Liver (tissue), 9 donors: ENCODE measurements around the gene HSD17B12. TPM values are rescaled to one million over a fixed set of nuclear protein-coding genes. Genes with fewer than 3 reads are reported as not detected.

ENCODE experiments used
- DNase-seq: peaks from one replicate; pipeline ENCODE4 v3.0.0-alpha.2; 2017; ENCODE audit warnings: low spot score
- H3K27ac ChIP-seq, 2 donors: one replicate each; pipeline ENCODE4 v1.7.0; 2013; ENCODE audit warnings: inconsistent platforms in 2 of 2, low read length in 2 of 2, control low read depth in 1 of 2, low read depth in 1 of 2, mild to moderate bottlenecking in 1 of 2
- H3K27me3 ChIP-seq, 4 donors: one replicate each; pipeline versions ENCODE4 v1.6.1 to v1.7.0; 2013; ENCODE audit warnings: low read length in 3 of 4, inconsistent platforms in 1 of 4, mild to moderate bottlenecking in 1 of 4, moderate library complexity in 1 of 4; ENCODE audit not compliant: control insufficient read depth in 4 of 4, insufficient read depth in 4 of 4
- H3K36me3 ChIP-seq, 4 donors: one replicate each; pipeline versions ENCODE4 v1.6.1 to v1.7.0; 2013; ENCODE audit warnings: low read length in 3 of 4, mild to moderate bottlenecking in 3 of 4, low read depth in 1 of 4, moderate library complexity in 1 of 4; ENCODE audit not compliant: control insufficient read depth in 4 of 4, insufficient read depth in 3 of 4
- H3K4me1 ChIP-seq, 4 donors: one replicate each; pipeline versions ENCODE4 v1.6.1 to v1.7.0; 2013; ENCODE audit warnings: low read length in 3 of 4, mild to moderate bottlenecking in 3 of 4, moderate library complexity in 1 of 4; ENCODE audit not compliant: control insufficient read depth in 4 of 4, insufficient read depth in 4 of 4
- H3K4me3 ChIP-seq, 3 donors: one replicate each; pipeline versions ENCODE4 v1.6.1 to v1.7.0; 2013; ENCODE audit warnings: low read length in 3 of 3, control low read depth in 1 of 3, low read depth in 1 of 3, mild to moderate bottlenecking in 1 of 3
- H3K9ac ChIP-seq, 2 donors: one replicate each; pipeline ENCODE4 v1.7.0; 2013; ENCODE audit warnings: low read length in 2 of 2, mild to moderate bottlenecking in 2 of 2, moderate library complexity in 2 of 2, control low read depth in 1 of 2, low read depth in 1 of 2
- H3K9me3 ChIP-seq, 4 donors: one replicate each; pipeline versions ENCODE4 v1.6.1 to v1.7.0; 2013; ENCODE audit warnings: low read length in 3 of 4; ENCODE audit not compliant: control insufficient read depth in 4 of 4
- ATF3 ChIP-seq: IDR thresholded peaks from 2 replicates; pipeline ENCODE4 v1.6.1; 2016; ENCODE audit warnings: antibody characterized with exemption
- CTCF ChIP-seq: fragments of 150-350 bp; IDR thresholded peaks from 2 replicates; pipeline ENCODE4 v1.5.1; 2017; ENCODE audit warnings: improper control_type of control experiment, low read depth, low read length; ENCODE audit not compliant: missing input control
- EGR1 ChIP-seq, 2 donors: IDR thresholded peaks; 2 replicates each; pipeline ENCODE4 v1.6.1; 2016 to 2018; ENCODE audit warnings: antibody characterized with exemption in 2 of 2, low read depth in 2 of 2
- FOXA1 ChIP-seq: IDR thresholded peaks from 2 replicates; pipeline ENCODE4 v1.6.1; 2016; ENCODE audit warnings: antibody characterized with exemption
- FOXA2 ChIP-seq: IDR thresholded peaks from 2 replicates; pipeline ENCODE4 v1.6.1; 2016; ENCODE audit warnings: antibody characterized with exemption
- GABPA ChIP-seq, 2 donors: IDR thresholded peaks in 1 of 2; conservative IDR thresholded peaks in 1 of 2; 2 replicates each; pipeline ENCODE4 v1.6.1; 2016; ENCODE audit warnings: antibody characterized with exemption in 2 of 2, mild to moderate bottlenecking in 1 of 2, moderate library complexity in 1 of 2
- HNF4A ChIP-seq, 2 donors: conservative IDR thresholded peaks; 2 replicates each; pipeline ENCODE4 v1.6.1; 2016; ENCODE audit warnings: antibody characterized with exemption in 2 of 2, mild to moderate bottlenecking in 2 of 2
- HNF4G ChIP-seq: IDR thresholded peaks from 2 replicates; pipeline ENCODE4 v1.6.1; 2016; ENCODE audit warnings: antibody characterized with exemption
- JUND ChIP-seq, 2 donors: IDR thresholded peaks; 2 replicates each; pipeline ENCODE4 v1.6.1; 2016; ENCODE audit warnings: antibody characterized with exemption in 2 of 2
- MAX ChIP-seq: IDR thresholded peaks from 2 replicates; pipeline ENCODE4 v1.6.1; 2016; ENCODE audit warnings: antibody characterized with exemption
- NR2F2 ChIP-seq: IDR thresholded peaks from 2 replicates; pipeline ENCODE4 v1.6.1; 2016; ENCODE audit warnings: antibody characterized with exemption
- RAD21 ChIP-seq, 2 donors: IDR thresholded peaks; 2 replicates each; pipeline ENCODE4 v1.6.1; 2016; ENCODE audit warnings: antibody characterized with exemption in 2 of 2, mild to moderate bottlenecking in 2 of 2
- REST ChIP-seq: IDR thresholded peaks from 2 replicates; pipeline ENCODE4 v1.6.1; 2016; ENCODE audit warnings: antibody characterized with exemption, mild to moderate bottlenecking
- RXRA ChIP-seq, 2 donors: IDR thresholded peaks; 2 replicates each; pipeline ENCODE4 v1.6.1; 2017 to 2018; ENCODE audit warnings: antibody characterized with exemption in 2 of 2, mild to moderate bottlenecking in 1 of 2
- SP1 ChIP-seq: IDR thresholded peaks from 2 replicates; pipeline ENCODE4 v1.6.1; 2018; ENCODE audit warnings: antibody characterized with exemption, mild to moderate bottlenecking
- TAF1 ChIP-seq: conservative IDR thresholded peaks from 2 replicates; pipeline ENCODE4 v1.6.1; 2016; ENCODE audit warnings: antibody characterized with exemption, mild to moderate bottlenecking
- YY1 ChIP-seq: IDR thresholded peaks from 2 replicates; pipeline ENCODE4 v1.6.1; 2016; ENCODE audit warnings: antibody characterized with exemption, mild to moderate bottlenecking
- ZBTB33 ChIP-seq: IDR thresholded peaks from 2 replicates; pipeline ENCODE4 v1.6.1; 2016; ENCODE audit warnings: antibody characterized with exemption
- WGBS: extraction: QIAGEN DNeasy Blood & Tissue Kit; methylation state at CpG from one replicate; pipeline ENCODE4 v1.1.7; 2013; 5-methylcytosine and 5-hydroxymethylcytosine counted together
- polyA plus RNA-seq, 2 donors: library from polyadenylated mRNA; stranded (reverse) in 1 of 2; unstranded in 1 of 2; fragments of 200-250 nt in 1 of 2; fragments of >200 nt in 1 of 2; fragmentation: Nextera tagmentation in 1 of 2; extraction: Ambion mirVana in 1 of 2; gene quantifications; one replicate each; pipeline versions ENCODE4 v1.2.1 to v1.2.3, GENCODE V29; 2013 to 2015
- total RNA-seq, 2 donors: library from RNA; depleted of rRNA; stranded (reverse); fragments of >200 nt; gene quantifications; one replicate each; pipeline ENCODE4 v1.2.3, GENCODE V29; 2014
- donor health status: healthy.
- donor health status: healthy.
- donor health status: healthy.
- donor health status: healthy.
- donor health status: healthy.

The HSD17B12 gene
- total and polyA plus RNA-seq, 4 donors = 50.3 to 126 (median 68.3) TPM

- DNase-seq = no peak
- Histone ChIP-seq H3K9me3 (no peaks in the 10 kb centered on the region), H3K4me1 (peaks cover 7 to 15% (median 13%) of the 10 kb centered on the region in 4 donors), H3K9ac (peak overlapping the region; percentile 95 to 97), H3K4me3 (peak overlapping the region; percentile 65 to 98 (median 96)), H3K27me3 (peaks cover 0 to under 1% (median 0%) of the 10 kb centered on the region in 4 donors), H3K27ac (peak overlapping the region; percentile 94 to 97), H3K36me3 (no peaks in the 10 kb centered on the region)
- TF ChIP-seq CTCF = no peak
- no peak for TF ChIP-seq YY1
- TF ChIP-seq JUND (IDR thresholded peaks at IDR 0.05) = no peak
- no peak for TF ChIP-seq NR2F2
- no peak for TF ChIP-seq HNF4G
- TF ChIP-seq EGR1 (IDR thresholded peaks at IDR 0.05; ENCODE audit: low read depth in 2 of 2) = no peak
- TF ChIP-seq GABPA (IDR thresholded peaks at IDR 0.05 in 1 of 2, conservative IDR thresholded peaks at IDR 0.05 in 1 of 2) = no peak
- TF ChIP-seq ATF3 = no peak
- TF ChIP-seq RXRA (IDR thresholded peaks at IDR 0.05) = peak; percentile 44 to 58
- TF ChIP-seq TAF1 = no peak
- TF ChIP-seq FOXA2 = no peak
- no peak for TF ChIP-seq REST
- TF ChIP-seq HNF4A (conservative IDR thresholded peaks at IDR 0.05) = peak; percentile 78 to 81
- no peak for TF ChIP-seq RAD21 (IDR thresholded peaks at IDR 0.05)
- no peak for TF ChIP-seq FOXA1
- TF ChIP-seq SP1 = peak; percentile 56
- no peak for TF ChIP-seq MAX
- no peak for TF ChIP-seq ZBTB33
- WGBS = 10% methylated on average over 7 of the region's 7 CpGs
These were observed 35.8 kb upstream of the HSD17B12 start for GRCh38 chr11:43644621-43645299.
